Measurements from ENCODE around the gene ZNF81. TPM values are rescaled to one million over a fixed set of nuclear protein-coding genes. Genes with fewer than 3 reads are reported as not detected.
"Not testable (repeated sequence)": the region's sequence is repeated elsewhere in the genome, so short reads cannot be mapped to it uniquely, and the experiment has no call there.

Gene ZNF81
- total RNA-seq, 1 donor from 2014 or later: 19.4 TPM

GRCh38 chrX:47940448-47940847 is 103.7 kb downstream of the ZNF81 start:
- Mint-ChIP-seq H3K4me3 (ENCODE audit: unreplicated experiment) (no peak overlapping the region), H3K9me3 (ENCODE audit: unreplicated experiment) (no peaks in the 10 kb centered on the region), H3K4me1 (ENCODE audit: low read depth, unreplicated experiment) (no peaks in the 10 kb centered on the region), H3K27ac (ENCODE audit: unreplicated experiment) (no peak overlapping the region), H3K27me3 (ENCODE audit: unreplicated experiment) (no peaks in the 10 kb centered on the region), H3K36me3 (ENCODE audit: unreplicated experiment) (no peaks in the 10 kb centered on the region)
- TF ChIP-seq CTCF (IDR thresholded peaks at IDR 0.05; ENCODE audit: partially characterized antibody, unreplicated experiment): no peak
- DNase-seq: no peak

- Mint-ChIP-seq H3K27ac (ENCODE audit: unreplicated experiment) (no peak overlapping the region), H3K27me3 (ENCODE audit: unreplicated experiment) (no peaks in the 10 kb centered on the region), H3K9me3 (ENCODE audit: unreplicated experiment) (no peaks in the 10 kb centered on the region), H3K36me3 (ENCODE audit: unreplicated experiment) (no peaks in the 10 kb centered on the region), H3K4me3 (ENCODE audit: unreplicated experiment) (no peak overlapping the region), H3K4me1 (ENCODE audit: low read depth, unreplicated experiment) (no peaks in the 10 kb centered on the region)
- TF ChIP-seq CTCF (IDR thresholded peaks at IDR 0.05; ENCODE audit: partially characterized antibody, unreplicated experiment): no peak
- DNase-seq: no peak
Measured at GRCh38 chrX:47941423-47941822, 104.7 kb downstream of the ZNF81 start.

GRCh38 chrX:47955295-47955694 is 118.6 kb downstream of the ZNF81 start:
- H3K36me3 Mint-ChIP-seq (ENCODE audit: unreplicated experiment); H3K9me3 Mint-ChIP-seq (ENCODE audit: unreplicated experiment); H3K27me3 Mint-ChIP-seq (ENCODE audit: unreplicated experiment); H3K4me3 Mint-ChIP-seq (ENCODE audit: unreplicated experiment); H3K27ac Mint-ChIP-seq (ENCODE audit: unreplicated experiment); H3K4me1 Mint-ChIP-seq (ENCODE audit: low read depth, unreplicated experiment); DNase-seq: not testable (repeated sequence)

GRCh38 chrX:47956016-47956415 is 119.3 kb downstream of the ZNF81 start:
- H3K4me1 Mint-ChIP-seq (ENCODE audit: low read depth, unreplicated experiment): no peaks in the 10 kb centered on the region
- H3K27ac Mint-ChIP-seq (ENCODE audit: unreplicated experiment): no peak overlapping the region
- no peaks in the 10 kb centered on the region for H3K27me3 Mint-ChIP-seq (ENCODE audit: unreplicated experiment)
- DNase-seq: no peak
- H3K4me3 Mint-ChIP-seq (ENCODE audit: unreplicated experiment): no peak overlapping the region
- no peak for TF ChIP-seq CTCF (IDR thresholded peaks at IDR 0.05; ENCODE audit: partially characterized antibody, unreplicated experiment)
- no peaks in the 10 kb centered on the region for H3K9me3 Mint-ChIP-seq (ENCODE audit: unreplicated experiment)
- H3K36me3 Mint-ChIP-seq (ENCODE audit: unreplicated experiment): no peaks in the 10 kb centered on the region

- H3K27me3 Mint-ChIP-seq (ENCODE audit: unreplicated experiment); DNase-seq; H3K27ac Mint-ChIP-seq (ENCODE audit: unreplicated experiment); H3K4me1 Mint-ChIP-seq (ENCODE audit: low read depth, unreplicated experiment); H3K36me3 Mint-ChIP-seq (ENCODE audit: unreplicated experiment); H3K9me3 Mint-ChIP-seq (ENCODE audit: unreplicated experiment); H3K4me3 Mint-ChIP-seq (ENCODE audit: unreplicated experiment): not testable (repeated sequence)
Measured at GRCh38 chrX:47958206-47958605, 121.5 kb downstream of the ZNF81 start.

GRCh38 chrX:47958761-47959342 is 122.2 kb downstream of the ZNF81 start:
- no peak for TF ChIP-seq CTCF (IDR thresholded peaks at IDR 0.05; ENCODE audit: partially characterized antibody, unreplicated experiment)
- no peak for DNase-seq
- no peaks in the 10 kb centered on the region for H3K9me3 Mint-ChIP-seq (ENCODE audit: unreplicated experiment)
- H3K27me3 Mint-ChIP-seq (ENCODE audit: unreplicated experiment): no peaks in the 10 kb centered on the region
- no peaks in the 10 kb centered on the region for H3K36me3 Mint-ChIP-seq (ENCODE audit: unreplicated experiment)
- H3K4me1 Mint-ChIP-seq (ENCODE audit: low read depth, unreplicated experiment): no peaks in the 10 kb centered on the region
- H3K27ac Mint-ChIP-seq (ENCODE audit: unreplicated experiment): no peak overlapping the region
- no peak overlapping the region for H3K4me3 Mint-ChIP-seq (ENCODE audit: unreplicated experiment)

Measured in glutamatergic neuron (in vitro differentiated cells).